ENCODE results near the gene ATP8B4.

The ATP8B4 gene

GRCh38 chr15:49830391-49830790 is 288.6 kb downstream of the ATP8B4 start:
- TF ChIP-seq, protein P1, sequence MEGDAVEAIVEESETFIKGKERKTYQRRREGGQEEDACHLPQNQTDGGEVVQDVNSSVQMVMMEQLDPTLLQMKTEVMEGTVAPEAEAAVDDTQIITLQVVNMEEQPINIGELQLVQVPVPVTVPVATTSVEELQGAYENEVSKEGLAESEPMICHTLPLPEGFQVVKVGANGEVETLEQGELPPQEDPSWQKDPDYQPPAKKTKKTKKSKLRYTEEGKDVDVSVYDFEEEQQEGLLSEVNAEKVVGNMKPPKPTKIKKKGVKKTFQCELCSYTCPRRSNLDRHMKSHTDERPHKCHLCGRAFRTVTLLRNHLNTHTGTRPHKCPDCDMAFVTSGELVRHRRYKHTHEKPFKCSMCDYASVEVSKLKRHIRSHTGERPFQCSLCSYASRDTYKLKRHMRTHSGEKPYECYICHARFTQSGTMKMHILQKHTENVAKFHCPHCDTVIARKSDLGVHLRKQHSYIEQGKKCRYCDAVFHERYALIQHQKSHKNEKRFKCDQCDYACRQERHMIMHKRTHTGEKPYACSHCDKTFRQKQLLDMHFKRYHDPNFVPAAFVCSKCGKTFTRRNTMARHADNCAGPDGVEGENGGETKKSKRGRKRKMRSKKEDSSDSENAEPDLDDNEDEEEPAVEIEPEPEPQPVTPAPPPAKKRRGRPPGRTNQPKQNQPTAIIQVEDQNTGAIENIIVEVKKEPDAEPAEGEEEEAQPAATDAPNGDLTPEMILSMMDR (IDR thresholded peaks at IDR 0.05; ENCODE audit: low read depth, low read length, missing control alignments), result no peak
- H3K4me3 ChIP-seq (ENCODE audit: low read depth, low read length), result no peak overlapping the region
- no peak for DNase-seq (ENCODE audit: low read depth)
- in situ Hi-C loops (cut with HindIII; ENCODE audit: low sequenced_read_pairs), result no loop called here

DNA sequence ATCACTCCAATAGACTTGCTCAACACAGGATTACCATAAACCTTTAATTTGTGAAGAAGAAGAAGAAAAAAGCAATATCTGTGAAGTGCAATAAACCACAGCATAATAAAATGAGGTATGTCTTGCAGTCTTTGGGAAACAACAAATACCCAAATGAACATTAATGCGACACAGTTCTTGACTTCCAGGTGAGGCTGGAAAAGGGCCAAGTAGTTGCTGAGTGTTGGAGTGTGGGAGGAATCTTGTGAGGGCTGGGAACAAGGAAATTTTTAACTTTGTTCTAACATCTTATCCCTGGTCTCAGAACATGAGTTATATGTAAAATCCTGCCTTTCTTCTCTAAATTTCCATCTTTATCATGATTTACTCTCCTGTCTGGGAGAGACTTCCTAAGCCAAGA is 291.7 kb downstream of the ATP8B4 start:
- in situ Hi-C loops (cut with HindIII; ENCODE audit: low sequenced_read_pairs), result no loop called here
- no peak overlapping the region for H3K4me3 ChIP-seq (ENCODE audit: low read depth, low read length)
- no peak for DNase-seq (ENCODE audit: low read depth)
- TF ChIP-seq, protein P1 (IDR thresholded peaks at IDR 0.05; ENCODE audit: low read depth, low read length, missing control alignments), result no peak

DNA sequence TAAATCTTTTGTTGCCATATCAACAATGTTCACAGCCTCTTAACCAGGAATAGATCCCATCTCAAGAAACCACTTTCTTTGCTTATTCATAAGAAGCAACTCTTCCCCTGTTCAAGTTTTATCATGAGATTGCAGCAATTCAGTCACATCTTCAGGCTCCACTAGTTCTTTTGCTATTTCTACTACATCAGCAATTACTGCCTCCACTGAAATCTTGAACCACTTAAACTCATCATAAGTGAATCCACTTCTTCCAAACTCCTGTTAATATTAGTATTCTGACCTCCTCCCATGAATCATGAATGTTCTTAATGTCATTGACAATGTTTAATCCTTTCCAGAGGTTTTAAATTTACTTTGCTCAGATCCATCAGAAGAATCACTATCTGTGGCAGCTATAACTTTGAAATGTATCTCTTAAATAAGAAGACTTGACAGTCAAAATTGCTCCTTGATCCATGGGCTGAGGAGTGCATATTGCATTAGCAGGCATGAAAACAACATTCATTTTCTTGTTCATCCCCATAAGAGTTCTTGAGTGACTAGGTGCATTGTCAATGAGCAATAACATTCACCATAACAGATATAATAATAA is 292.3 kb downstream of the ATP8B4 start:
- no peak for DNase-seq (ENCODE audit: low read depth)
- no peak overlapping the region for H3K4me3 ChIP-seq (ENCODE audit: low read depth, low read length)
- TF ChIP-seq, protein P1 (IDR thresholded peaks at IDR 0.05; ENCODE audit: low read depth, low read length, missing control alignments), result no peak
- in situ Hi-C loops (cut with HindIII; ENCODE audit: low sequenced_read_pairs), result no loop called here

DNA sequence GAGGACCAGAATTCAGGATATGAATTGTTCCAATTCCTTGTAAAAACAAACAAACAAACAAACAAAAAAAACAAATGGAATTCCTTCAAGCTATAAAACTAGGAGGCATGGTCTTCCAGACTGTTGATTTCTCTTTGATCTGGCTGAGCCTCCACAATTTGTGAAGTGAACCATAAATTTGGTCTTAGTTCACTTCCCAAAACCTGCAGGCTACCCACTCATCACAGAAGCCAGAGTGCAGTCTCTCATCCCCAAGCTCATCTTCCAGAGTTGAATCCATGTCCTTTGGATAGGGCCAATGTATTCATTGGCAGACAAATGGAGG is 294.3 kb downstream of the ATP8B4 start:
- in situ Hi-C loops (cut with HindIII; ENCODE audit: low sequenced_read_pairs), result no loop called here
- H3K4me3 ChIP-seq (ENCODE audit: low read depth, low read length), result no peak overlapping the region
- no peak for DNase-seq (ENCODE audit: low read depth)
- TF ChIP-seq, protein P1 (IDR thresholded peaks at IDR 0.05; ENCODE audit: low read depth, low read length, missing control alignments), result no peak

- DNase-seq (ENCODE audit: low read depth), result no peak
- in situ Hi-C loops (cut with HindIII; ENCODE audit: low sequenced_read_pairs), result no loop called here
- H3K4me3 ChIP-seq (ENCODE audit: low read depth, low read length), result no peak overlapping the region
- TF ChIP-seq, protein P1 (IDR thresholded peaks at IDR 0.05; ENCODE audit: low read depth, low read length, missing control alignments), result no peak
These were observed 294.9 kb downstream of the ATP8B4 start for GRCh38 chr15:49823987-49824774.

DNA sequence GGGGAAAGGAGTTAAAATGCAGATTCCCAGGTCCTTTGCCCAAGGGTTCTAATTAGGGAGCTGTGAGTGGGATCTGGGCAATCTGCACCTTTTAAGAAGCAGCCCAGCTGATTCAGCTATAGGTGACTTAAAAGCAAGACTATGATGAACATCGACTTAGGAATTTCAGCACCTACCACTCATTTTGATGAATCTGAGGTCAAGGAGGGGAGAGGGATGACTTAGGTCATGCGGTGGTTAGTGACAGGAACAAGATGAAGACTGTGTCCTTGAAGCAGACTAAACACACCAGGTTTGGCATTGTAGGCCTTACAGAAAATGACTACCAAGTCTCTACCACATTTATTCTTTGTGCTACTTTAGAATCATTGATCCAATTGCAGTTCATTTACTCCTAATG is 301.9 kb downstream of the ATP8B4 start:
- TF ChIP-seq, protein P1 (IDR thresholded peaks at IDR 0.05; ENCODE audit: low read depth, low read length, missing control alignments), result no peak
- no peak for DNase-seq (ENCODE audit: low read depth)
- in situ Hi-C loops (cut with HindIII; ENCODE audit: low sequenced_read_pairs), result no loop called here
- H3K4me3 ChIP-seq (ENCODE audit: low read depth, low read length), result no peak overlapping the region
